Prostate gland (tissue), 2 donors: Measurements from ENCODE around the gene PRSS56.

ENCODE experiments used
- POLR2AphosphoS5 ChIP-seq: sonication (generic); formaldehyde crosslinking; IDR thresholded peaks from one replicate; pipeline ENCODE4 v1.6.1; 2017; ENCODE audit warnings: antibody characterized with exemption
- TF ChIP-seq, protein P1 (sequence below), 4 experiments: fragments of 200-600 bp in 2 of 4; fragments of 450-650 bp in 2 of 4; sonication (generic) in 2 of 4; IDR thresholded peaks; 1 replicate in 3 of 4; 2 replicates in 1 of 4; pipeline ENCODE4 v1.5.1; 2016 to 2019; ENCODE audit warnings: antibody characterized with exemption in 4 of 4, mild to moderate bottlenecking in 2 of 4, moderate library complexity in 2 of 4

DNA sequence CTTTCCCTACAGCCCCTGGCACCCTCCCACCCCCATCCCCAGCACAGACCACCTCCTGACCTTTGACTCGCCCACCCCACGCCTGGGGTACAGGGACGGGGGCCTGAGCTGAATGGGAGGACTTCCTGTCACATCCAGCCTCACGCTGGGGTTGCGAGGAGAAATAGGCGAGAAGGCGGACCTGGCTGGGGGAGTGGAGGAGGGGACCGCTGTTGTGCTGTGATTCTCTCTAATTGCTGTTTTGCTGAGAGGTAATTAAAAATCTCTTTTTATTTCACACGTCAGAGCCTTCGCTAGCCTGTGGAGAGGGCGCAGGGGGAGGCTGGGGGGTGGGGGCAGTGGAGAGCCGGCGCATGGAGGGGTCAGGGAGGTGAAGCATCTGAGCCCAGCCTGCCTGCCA is 22.8 kb upstream of the PRSS56 start:
- TF ChIP-seq POLR2AphosphoS5 = no peak
- TF ChIP-seq, protein P1, sequence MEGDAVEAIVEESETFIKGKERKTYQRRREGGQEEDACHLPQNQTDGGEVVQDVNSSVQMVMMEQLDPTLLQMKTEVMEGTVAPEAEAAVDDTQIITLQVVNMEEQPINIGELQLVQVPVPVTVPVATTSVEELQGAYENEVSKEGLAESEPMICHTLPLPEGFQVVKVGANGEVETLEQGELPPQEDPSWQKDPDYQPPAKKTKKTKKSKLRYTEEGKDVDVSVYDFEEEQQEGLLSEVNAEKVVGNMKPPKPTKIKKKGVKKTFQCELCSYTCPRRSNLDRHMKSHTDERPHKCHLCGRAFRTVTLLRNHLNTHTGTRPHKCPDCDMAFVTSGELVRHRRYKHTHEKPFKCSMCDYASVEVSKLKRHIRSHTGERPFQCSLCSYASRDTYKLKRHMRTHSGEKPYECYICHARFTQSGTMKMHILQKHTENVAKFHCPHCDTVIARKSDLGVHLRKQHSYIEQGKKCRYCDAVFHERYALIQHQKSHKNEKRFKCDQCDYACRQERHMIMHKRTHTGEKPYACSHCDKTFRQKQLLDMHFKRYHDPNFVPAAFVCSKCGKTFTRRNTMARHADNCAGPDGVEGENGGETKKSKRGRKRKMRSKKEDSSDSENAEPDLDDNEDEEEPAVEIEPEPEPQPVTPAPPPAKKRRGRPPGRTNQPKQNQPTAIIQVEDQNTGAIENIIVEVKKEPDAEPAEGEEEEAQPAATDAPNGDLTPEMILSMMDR (IDR thresholded peaks at IDR 0.05) = no peak
